A673 (cell line): ENCODE data around the gene GRK1.

Source experiments
- CTCF ChIP-seq: fragments of 300-800, 200-600 bp; sonication (generic); conservative IDR thresholded peaks from 2 replicates; pipeline ENCODE4 v1.5.1; 2017; ENCODE audit warnings: low read depth, mild to moderate bottlenecking, antibody characterized with exemption, low read length, moderate library complexity, mixed read lengths
- EZH2 ChIP-seq: fragments of 200-600 bp; sonication (generic); IDR thresholded peaks from 2 replicates; pipeline ENCODE4 v1.6.1; 2017; ENCODE audit warnings: borderline replicate concordance, low read depth, mild to moderate bottlenecking, mixed read lengths, antibody characterized with exemption, low read length; ENCODE audit not compliant: poor library complexity, severe bottlenecking

- TF ChIP-seq CTCF (no peak), EZH2 (no peak)
These were observed 82.9 kb downstream of the GRK1 start for GRCh38 chr13:113749967-113750366.
